HG03095 (cell line): ENCODE data around the gene IL27RA.
"Not testable (repeated sequence)": the region's sequence is repeated elsewhere in the genome, so short reads cannot be mapped to it uniquely, and the experiment has no call there.

ENCODE experiments used
- ATAC-seq: cut with Tn5 transposase; IDR thresholded peaks from one replicate; pipeline ENCODE4 v1.9.1; 2021; ENCODE audit warnings: moderate library complexity; ENCODE audit not compliant: unreplicated experiment

The IL27RA gene

GRCh38 chr19:13998426-13998825 lies 33.1 kb upstream of the IL27RA start:
- ATAC-seq: no peak

- no peak for ATAC-seq
Observed at GRCh38 chr19:13999085-13999484, 32.5 kb upstream of the IL27RA start.

GRCh38 chr19:14000691-14001375 lies 30.7 kb upstream of the IL27RA start:
- ATAC-seq: no peak

- ATAC-seq: no peak
Observed at GRCh38 chr19:14002571-14003250, 28.9 kb upstream of the IL27RA start.

- ATAC-seq: no peak
Observed at GRCh38 chr19:14003251-14004055, 28.1 kb upstream of the IL27RA start.

- ATAC-seq: no peak
Observed at GRCh38 chr19:14004619-14005348, 26.8 kb upstream of the IL27RA start.

- ATAC-seq: no peak
Observed at GRCh38 chr19:14005349-14006084, 26.0 kb upstream of the IL27RA start.

GRCh38 chr19:14006085-14006765 lies 25.3 kb upstream of the IL27RA start, which contains the start of gene RFX1:
RFX1 (minus strand) TSS chr19:14006320; CDS start chr19:13993843, 12,477 bp downstream.
- ATAC-seq: peak; percentile 69

GRCh38 chr19:14006766-14007562 lies 24.6 kb upstream of the IL27RA start:
- ATAC-seq: peak; percentile 20

- no peak for ATAC-seq
Observed at GRCh38 chr19:14012378-14012915, 19.1 kb upstream of the IL27RA start.

- ATAC-seq: no peak
Observed at GRCh38 chr19:14015524-14016035, 16.0 kb upstream of the IL27RA start.

GRCh38 chr19:14019100-14019499 lies 12.5 kb upstream of the IL27RA start:
- no peak for ATAC-seq

GRCh38 chr19:14019739-14020138 lies 11.8 kb upstream of the IL27RA start:
- not testable (repeated sequence) for ATAC-seq

GRCh38 chr19:14021474-14021873 lies 10.1 kb upstream of the IL27RA start:
- no peak for ATAC-seq

- ATAC-seq: no peak
Observed at GRCh38 chr19:14022469-14022868, 9.1 kb upstream of the IL27RA start.

- ATAC-seq: no peak
Observed at GRCh38 chr19:14023404-14024235, 7.9 kb upstream of the IL27RA start.

- not testable (repeated sequence) for ATAC-seq
Observed at GRCh38 chr19:14026652-14027192, 4.8 kb upstream of the IL27RA start.
